Measurements from ENCODE around the gene PROM2.
"Not testable (repeated sequence)": the region's sequence is repeated elsewhere in the genome, so short reads cannot be mapped to it uniquely, and the experiment has no call there.

Gene PROM2

DNA sequence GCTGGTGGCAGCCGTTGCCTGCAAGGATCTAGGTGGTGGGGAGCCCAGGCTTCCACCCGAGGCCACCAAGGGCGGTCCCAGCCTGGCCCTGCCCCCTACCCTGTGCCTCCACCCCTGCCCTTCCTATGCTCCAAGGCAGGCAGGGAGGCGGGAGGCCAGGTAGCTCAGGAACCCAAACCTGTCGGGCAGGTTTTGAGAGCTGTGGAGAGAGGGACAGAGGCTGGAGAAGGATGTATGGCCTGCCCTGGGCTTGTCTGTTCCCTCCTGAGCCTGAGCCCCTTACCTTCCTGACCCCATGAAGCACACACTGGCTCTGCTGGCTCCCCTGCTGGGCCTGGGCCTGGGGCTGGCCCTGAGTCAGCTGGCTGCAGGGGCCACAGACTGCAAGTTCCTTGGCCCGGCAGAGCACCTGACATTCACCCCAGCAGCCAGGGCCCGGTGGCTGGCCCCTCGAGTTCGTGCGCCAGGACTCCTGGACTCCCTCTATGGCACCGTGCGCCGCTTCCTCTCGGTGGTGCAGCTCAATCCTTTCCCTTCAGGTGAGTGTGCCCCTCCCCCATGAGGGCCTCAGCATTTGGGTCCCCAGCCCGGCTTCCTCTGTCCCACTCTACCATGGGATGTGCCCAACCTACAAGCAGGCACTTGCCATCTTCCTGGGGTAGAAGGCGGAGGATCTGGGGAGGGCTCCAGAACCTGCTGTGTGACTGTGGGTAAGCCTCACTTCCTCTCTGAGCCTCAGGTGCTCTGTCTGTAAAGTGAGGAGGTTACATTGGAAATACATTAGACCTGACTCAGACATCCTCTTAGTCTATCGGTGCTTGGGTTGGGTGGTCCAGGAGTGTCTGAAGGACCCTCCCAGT is at the start of gene PROM2:
Gene PROM2, plus strand, starts transcription at position 159 of the 860 bp plus-strand sequence. Its CDS starts 137 bp downstream, at position 296.
- no peak for DNase-seq

DNA sequence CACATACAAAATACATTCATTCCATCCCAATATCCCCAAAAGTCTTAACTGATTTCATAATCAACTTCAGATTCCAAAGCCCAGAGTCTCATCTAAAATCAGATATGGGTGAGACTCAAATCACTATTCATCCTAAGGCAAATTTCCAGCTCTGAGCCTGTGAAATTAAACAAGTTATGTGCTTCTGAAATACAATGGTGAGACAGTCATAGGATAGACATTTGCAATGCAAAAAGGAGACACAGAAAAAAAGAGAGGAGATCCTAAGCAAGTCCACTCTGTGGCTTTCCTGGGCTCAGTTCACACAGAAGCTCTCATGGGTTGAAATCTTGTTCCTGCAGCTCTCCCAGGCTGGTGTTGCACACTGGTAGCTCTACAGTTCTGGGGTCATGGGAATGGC is 48.6 kb upstream of the PROM2 start:
- DNase-seq, result no peak

DNA sequence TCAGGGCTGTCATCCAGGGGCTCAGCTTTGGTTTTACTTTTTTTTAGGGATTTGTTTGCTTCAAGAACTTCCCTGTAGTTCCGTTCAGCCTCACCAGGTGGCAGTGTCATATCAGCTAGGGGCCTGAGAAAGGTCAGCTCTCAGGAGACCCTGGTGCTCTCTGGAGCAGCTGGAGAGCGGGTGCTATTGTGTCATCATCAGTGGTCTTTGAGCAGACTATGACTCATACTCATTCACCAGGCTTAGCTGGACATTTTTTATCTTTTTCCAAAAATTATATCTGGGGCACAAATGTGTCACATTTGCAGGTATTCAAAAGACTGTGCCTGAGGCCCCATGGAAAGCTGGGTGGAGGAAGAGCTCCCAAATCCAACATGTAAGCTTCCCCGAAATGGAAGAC is 42.5 kb upstream of the PROM2 start:
- DNase-seq, result no peak

GRCh38 chr2:95232232-95232631 is 42.0 kb upstream of the PROM2 start:
- DNase-seq, result no peak

DNA sequence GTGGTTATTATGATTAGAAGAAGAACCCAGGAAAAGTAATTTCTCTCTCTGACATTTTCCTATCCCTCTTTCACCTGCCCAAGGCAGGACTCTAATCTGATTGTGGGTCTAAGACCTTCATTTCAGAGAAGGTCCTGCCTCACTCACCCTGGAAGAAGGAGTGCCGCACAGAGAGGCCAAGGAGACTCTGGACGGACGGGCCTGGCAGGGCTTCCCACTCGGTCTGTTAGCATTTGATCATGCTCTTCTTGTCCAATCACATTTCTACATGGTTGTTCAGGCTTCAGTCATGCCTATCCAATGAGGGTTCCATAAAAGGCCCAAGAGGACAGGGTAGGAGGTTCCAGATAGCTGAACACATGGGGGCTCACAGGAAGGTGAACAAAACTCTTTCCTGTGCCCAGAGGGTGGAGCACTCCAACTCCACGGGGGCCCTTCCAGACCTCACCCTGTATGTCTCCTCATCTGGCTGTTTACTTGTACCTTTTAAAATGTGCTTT is 39.9 kb upstream of the PROM2 start:
- DNase-seq, result no peak

- DNase-seq, result no peak
Measured at GRCh38 chr2:95234816-95235215, 39.4 kb upstream of the PROM2 start.

DNA sequence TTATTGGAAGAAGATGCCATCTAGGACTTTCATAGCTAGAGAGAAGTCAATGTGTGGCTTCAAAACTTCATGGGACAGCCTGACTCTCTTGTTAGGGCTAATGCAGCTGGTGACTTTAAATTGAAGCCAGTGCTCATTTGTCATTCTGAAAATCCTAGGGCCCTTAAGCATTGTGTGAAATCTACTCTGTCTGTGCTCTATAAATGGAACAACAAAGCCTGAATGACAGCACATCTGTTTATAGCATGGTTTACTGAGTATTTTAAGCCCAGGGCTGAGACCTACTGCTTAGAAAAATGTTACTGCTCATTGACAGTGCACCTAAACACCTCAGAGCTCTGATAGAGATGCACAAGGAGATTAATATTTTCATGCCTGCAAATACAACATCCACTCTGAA is 36.1 kb upstream of the PROM2 start:
- no peak for DNase-seq

DNA sequence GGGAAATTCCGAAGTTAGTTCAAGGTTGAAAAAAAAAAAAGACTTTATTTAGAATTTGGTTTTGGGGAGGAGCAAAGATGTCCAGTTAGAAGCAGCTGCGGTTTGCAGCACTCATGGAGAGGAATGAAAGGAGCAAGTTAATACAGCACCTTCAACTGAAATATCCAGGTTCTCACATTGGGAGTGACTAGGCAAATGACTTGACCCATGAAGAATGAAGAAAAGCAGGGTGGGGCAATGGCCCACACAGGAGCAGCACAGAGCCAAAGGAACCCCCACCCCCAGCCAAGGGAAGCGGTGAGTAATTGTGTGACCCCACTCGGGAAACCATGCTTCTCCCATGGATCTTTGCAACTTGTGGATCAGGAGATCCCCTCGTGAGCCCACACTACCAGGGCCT is 34.2 kb upstream of the PROM2 start:
- no peak for DNase-seq

DNA sequence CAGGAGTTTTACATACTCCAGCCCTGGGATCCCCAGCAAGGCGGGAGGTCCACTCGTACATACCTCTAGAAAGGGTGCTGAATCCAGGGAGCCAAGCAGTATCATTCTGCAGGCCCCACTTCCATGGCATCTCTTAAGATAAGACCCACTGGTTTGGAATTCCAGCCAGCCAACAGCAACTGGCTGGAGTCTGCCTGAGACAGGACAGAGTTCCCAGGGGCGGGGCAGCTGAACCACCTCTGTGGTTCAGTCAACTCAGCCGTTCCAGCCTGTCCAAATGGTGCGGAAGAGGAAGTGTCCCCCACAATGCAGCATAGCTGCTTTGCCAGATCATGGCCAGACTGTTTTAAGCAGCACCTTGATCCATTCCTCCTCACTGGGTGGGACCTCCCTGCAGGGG is 33.7 kb upstream of the PROM2 start:
- DNase-seq, result no peak

DNA sequence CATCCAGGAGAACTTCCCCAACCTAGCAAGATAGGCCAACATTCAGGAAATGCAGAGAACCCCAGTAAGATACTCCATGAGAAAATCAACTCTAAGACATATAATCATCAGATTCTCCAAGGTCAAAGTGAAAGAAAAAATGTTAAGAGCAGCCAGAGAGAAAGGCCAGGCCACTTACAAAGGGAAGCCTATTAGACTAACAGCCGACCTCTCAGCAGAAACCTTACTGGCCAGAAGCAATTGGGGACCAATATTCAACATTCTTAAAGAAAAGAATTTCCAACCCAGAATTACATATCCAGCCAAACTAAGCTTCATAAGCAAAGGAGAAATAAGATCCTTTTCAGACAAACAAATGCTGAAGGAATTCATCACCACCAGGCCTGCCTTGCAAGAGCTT is 32.2 kb upstream of the PROM2 start:
- not testable (repeated sequence) for DNase-seq

DNA sequence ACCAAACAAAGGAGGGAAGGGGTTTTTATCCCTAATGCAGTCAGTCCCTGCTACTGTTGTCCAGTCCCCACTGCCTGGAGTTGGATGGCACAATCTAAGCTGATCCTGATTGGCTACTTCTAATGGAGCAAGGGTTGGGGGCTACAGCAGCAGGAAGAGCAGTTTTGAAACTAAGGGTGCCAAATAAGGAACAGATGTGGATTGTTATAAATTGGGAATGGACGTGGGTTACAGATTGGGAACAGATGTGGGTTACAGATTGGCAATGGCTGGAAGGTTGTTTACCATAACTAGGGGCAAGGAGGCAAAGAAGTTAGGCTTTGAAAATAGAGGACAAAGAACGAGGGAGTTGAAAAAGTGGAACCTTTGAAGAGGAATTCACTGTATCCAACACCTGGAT is 16.0 kb upstream of the PROM2 start:
- no peak for DNase-seq

DNA sequence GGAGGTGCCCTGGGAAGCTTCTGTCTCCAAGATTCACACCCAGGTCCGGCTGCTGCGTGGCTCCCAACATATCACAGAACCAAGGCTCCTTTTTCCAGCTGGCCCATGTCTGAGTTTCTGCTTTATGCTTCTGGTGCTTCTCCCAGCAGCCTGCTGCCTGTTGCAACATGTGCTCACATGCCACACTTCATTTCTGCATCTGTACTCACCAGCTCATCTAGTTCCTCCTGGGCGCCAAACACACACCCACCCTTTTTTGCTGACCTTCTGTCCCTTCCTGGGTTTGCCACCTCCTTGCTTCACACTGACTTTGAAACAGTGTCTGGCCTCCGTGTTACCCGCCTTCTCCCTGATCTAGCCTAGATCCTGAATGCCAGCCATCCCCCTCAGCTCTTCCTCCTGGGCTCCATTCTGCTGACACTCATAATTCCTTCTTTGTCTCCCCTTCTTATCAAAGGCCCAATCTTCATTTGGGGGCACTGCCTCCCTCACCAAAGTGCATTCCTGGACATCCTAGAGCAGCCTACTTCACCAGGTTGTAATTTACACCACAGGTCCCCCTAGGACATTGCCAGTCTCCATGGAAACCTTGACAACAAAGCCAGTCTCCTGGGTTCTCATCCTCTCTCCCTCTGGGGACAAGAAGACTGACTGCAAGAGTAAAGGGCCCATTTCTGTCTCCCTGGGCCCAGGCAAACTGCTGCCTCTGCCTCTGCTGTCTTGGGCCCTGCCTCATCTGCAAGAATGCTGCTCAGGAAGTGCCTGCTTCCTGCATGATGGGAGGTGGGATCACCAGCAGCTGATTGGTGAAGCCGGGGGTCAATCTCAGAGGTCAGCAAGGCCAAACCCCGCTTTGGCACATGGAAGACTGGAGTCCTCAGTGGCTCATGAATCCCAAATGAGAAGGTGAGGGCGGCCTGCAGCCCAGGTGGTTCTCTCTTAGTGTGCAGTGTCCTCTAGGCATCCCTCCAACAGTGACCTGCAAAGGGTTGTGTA is 13.9 kb upstream of the PROM2 start:
- DNase-seq, result no peak

DNA sequence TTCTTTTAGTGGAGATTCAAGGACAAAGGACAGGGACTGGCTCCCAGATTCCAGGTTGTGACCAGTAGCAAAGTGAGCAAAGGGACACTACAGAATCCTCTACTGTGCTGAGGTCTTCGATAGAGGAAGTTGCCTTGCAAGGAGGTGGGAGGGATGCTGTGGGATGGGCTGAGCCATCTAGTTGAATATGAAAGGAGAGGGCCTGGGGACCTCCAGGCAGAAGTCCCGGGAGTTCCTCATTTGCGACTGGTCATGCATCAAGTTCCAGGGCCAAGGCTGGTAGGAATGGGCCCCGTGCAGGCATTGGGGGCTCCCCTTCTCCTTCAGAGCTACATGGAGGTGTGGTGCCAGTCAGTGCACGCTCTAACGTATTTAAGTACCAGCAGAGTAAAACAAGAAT is 12.6 kb upstream of the PROM2 start:
- no peak for DNase-seq

DNA sequence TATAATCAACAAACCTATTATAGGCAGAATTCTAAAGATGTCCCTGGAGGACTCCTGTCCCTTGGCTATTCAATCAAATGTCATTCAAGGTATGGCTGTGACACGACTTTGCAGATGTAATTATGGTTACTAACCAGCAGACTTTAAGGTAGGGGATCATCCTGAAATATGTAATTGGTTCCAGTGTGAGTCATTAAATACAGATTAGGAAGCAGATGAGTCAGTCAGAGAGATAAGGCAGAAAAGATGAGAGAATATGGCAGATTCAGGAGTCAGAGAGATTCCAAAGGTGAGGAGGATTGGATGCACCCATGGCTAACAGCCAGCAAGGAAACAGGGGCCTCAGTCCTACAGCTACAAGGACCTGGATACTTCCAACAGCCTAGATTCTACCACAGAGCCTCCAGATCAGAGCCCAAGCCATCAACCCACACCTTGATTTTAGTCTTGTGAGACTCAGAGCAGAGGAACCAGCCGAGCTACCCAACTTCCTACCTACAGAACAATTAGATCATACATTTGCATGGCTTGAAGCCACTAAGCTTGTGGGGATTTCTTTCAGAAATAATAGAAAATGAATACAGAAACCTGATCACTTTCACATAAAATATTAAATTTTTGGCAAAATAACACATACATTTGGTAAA is 11.2 kb upstream of the PROM2 start:
- DNase-seq, result no peak

GRCh38 chr2:95264624-95265023 is 9.6 kb upstream of the PROM2 start:
- DNase-seq, result no peak

DNA sequence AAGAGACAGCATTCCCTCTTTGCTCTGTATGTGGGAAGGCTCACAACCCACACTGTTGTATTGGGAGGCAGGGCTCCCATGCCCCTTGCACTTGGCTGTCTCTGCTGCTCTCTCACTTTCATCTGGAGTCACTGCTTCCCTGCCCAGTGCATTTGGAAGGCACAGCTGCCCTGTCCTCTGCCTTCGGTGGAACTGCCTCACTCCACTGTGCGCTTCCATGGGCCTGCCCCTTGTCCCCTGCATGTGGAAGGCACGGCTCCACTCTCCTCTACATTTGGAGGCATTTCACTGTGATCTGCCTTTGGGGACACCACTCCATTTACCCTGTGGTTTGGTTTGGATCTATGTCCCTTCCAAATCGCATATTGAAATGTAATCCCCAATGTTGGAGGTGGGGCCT is 9.1 kb upstream of the PROM2 start:
- no peak for DNase-seq

DNA sequence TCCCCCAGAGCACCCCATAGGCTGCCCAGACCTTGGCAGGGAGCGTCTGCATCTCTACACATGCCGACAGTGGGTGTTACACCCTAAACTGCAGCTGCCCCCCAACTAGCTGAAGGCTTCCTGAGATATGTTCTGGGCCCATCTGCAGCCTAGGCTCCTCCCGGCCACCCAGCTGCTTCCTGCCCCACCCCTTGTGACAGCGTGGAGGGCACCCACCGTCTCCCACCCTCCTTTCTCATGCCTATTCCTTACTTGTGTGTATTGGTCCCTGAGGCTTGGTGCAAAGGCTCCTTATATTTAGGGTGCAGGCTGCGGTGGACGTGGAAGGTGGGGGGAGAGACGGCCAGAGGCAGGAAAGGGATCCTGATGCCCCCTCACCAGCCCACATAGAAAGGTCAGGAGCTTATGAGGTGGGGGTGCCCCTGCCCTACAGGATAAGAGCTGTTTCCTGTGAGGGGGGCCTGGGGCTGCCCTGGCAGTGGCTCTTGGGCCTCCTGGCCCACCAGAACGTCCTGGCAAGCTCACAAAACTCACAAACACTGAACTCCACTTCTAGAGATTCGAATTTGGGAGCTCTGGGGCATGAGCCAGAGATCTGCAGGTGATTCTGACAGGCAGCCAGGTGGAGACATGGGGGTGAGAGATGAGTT is 7.3 kb upstream of the PROM2 start:
- no peak for DNase-seq

DNA sequence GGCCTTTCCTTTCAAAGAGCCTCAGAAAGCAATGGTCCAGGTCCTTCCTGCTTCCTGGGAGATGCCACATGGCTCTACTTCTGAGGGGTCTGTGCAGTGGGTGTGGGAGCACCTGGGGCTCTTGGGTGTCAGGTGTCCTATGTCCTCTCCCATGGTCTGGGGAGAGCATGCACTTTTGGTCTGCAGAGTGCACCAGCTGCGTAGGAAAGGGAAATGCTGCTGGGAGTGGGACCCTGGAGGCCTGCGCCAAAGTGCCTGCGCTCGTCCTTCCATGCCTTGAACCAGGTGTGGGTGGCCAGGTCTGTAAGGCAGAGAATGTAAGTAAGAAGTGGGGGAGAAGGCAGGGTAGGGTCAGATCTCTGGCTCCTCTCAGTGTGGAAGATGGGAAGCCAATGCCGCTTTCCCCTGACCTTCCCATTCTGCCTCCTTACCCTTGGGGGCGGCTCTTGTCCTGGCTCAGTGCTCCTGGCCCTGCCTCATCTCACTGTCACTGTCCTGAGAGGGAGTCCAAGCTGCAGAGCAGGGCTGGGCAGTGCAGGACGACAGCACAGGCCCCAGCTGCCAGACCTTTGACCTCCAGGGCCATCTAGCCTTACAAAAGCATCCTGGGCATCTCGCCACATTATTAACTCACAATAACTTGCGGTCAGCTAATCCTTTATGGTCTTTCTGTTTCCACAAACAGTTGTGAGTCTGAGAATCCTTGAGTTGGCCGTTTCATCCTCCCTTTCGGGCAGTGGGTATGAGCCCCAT is 6.6 kb upstream of the PROM2 start:
- DNase-seq, result no peak

DNA sequence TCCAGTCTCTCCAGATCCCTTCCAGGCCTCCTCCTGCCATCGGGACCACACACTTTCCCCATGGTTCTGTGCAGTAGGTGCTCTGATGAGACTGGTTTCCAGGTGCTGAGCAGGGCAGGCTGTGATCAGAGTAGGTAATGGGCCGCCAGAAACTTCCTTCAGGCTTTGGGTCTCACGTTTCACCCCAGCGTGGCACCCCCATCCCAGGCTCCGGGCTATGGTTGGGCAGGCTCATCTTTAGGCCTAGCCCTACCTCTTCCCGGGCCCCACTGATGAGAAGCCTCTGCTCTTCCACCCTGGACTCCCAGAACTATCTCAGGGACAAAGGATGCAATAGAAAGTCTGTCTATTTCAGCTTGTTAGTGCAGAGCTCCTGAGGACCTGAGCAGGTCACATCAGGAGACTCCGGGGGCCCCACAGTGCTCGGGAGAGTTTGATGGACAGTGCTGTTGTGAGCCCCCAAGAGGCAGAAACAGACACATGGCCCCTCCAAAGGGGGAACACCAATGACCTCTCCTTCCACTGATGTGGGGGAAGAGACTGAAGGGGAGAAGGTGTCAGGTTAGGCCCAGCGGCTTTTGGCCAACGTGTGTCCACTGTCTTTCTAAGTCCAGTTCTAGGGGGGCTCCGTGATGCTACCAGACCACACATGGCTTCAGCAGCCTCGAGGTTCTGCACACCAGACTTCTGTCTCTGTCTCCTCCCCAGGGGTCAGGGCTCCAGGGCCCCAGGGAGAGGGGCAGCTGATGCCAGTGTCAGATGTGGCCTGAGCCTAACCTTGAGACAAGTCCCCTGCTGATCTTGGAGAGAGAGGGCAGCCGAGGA is 5.8 kb upstream of the PROM2 start:
- no peak for DNase-seq

DNA sequence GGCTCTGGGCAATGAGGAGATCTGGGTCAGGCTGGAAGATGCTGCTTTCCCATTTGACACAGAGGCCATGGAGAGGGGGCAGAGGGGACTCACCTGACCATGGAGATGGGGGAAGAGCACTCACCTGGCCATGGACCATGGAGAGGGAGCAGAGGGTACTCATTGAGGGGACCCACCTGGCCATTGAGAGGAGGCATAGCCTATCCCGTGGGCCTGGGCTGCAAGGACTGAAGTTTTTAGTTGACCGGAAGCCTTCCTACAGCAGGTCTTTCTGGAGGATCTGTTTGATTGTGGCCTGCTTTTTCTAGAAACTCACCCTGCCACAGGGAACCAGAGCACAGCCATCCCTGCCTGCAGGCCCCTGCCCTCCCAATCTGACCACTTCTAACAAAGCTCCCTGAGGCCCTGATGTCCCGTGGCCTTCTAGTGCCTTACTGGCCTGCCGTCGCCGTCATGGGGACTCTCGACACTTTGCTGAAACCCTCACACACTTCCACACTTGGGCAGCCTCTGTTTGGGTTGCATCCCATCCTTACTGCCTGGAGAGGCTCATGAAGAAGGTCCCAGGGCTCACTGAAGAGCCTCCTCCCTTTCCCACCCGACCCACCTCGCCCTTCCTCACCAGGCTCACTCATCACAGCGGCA is 5.1 kb upstream of the PROM2 start:
- no peak for DNase-seq
